GM19043 (cell line): ENCODE measurements around the gene FANCL.
"Not testable (repeated sequence)": the region's sequence is repeated elsewhere in the genome, so short reads cannot be mapped to it uniquely, and the experiment has no call there.

ENCODE experiments used
- ATAC-seq: cut with Tn5 transposase; IDR thresholded peaks from one replicate; pipeline ENCODE4 v1.9.1; 2021; ENCODE audit warnings: low read depth; ENCODE audit not compliant: unreplicated experiment

Gene FANCL

DNA sequence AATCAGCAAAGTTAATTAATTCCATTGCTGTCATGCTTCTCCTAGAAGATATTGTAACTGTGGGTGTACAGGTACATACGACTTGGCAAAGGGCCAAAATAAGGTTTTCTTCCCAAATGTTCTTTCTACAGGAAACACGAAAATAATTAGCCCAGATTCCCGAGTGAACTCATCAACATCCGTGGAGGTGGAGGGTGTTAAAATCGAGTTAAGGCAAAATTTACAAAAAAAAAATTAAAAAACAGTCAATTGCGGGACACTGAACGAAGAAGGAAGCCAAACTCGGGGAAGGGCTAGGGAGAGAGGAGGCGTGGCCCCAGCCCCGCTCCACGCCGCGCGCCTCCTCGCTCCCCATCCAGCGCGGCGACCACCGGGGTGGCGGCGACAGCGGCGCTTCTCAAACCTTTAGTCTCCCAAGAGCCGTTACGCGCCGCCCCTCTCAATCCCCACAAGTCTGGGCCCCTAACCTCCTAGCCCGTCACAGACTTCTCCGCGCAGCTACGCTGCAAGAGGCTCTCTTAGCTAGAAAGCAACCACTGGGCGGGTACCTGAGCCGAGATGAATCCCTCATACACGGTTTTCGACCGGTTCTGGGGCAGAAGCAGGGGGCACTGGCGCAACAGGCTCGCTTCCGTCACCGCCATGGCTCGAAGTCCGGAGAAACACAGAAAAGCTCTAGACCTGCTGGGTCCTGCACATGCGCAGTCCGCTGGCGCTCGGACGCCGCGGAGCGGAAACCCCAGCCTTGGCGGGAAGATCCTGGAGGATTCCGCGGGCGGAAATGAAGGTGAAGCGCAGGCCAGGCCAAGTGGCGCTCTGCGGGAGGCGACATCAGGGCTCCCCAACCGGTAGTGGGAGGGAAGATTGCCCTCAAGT, at the start of gene FANCL:
TSS of gene FANCL (minus strand) at position 656 of the 876 bp plus-strand sequence. CDS start at position 644, 12 bp downstream.
- ATAC-seq: peak; percentile 72

DNA sequence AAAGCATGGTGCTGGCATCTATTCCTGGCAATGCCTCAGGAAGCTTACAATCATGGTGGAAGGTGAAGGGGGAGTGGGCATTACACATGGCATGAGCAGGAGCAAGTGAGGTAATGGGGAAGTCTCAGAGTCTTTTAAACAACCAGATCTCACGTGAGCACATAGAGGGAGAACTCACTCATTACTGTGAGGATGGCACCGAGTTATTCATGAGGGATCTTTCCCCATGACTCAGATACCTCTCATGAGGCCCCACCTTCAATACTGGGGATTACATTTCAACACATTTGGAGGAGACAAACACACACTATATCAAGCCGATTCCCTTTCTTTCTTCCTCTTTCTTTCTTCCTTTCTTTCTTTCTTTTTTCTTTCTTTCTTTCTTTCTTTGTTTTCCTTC, 47.9 kb upstream of the FANCL start:
- no peak for ATAC-seq

GRCh38 chr2:58283931-58284330, 42.8 kb upstream of the FANCL start:
- no peak for ATAC-seq

GRCh38 chr2:58275144-58275543, 34.0 kb upstream of the FANCL start:
- ATAC-seq: not testable (repeated sequence)

GRCh38 chr2:58271826-58272225, 30.7 kb upstream of the FANCL start:
- no peak for ATAC-seq

DNA sequence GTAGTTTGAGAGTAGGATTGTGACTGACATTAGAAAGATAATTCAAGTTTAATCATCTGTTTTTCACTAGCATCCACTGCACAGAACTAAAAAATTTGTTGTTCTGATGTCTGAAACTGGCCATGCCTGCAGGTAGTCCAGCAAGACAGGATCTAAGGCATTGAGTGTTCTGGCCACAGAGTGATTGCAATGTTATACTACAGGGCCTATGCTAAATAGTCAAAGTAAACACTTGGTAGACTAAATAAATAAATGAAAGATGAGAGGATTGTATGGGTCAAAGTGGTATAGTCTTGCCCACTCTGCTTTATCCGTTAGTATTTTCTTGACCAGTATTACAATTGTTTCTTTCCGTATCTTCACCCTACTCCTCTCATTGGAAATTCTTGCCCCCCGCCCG, 27.6 kb upstream of the FANCL start:
- ATAC-seq: no peak

- no peak for ATAC-seq
Observed at GRCh38 chr2:58266211-58266610, 25.1 kb upstream of the FANCL start.

GRCh38 chr2:58261209-58261608, 20.1 kb upstream of the FANCL start:
- ATAC-seq: no peak

DNA sequence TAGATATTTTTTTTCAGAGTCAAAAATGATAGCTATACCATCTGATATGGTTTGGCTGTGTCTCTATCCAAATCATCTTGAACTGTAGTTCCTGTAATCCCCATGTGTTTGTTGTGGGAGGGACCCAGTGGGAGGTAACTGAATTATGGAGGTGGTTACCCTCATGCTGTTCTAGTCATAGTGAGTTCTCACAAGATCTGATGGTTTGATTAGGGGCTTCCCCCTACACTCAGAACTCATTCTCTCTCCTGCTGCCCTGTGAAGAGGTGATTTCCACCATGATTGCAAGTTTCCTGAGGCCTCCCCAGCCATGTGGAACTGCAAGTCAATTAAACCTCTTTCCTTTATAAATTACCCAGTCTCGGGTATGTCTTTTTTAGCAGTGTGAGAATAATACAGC, 17.3 kb upstream of the FANCL start:
- ATAC-seq: not testable (repeated sequence)

- ATAC-seq: not testable (repeated sequence)
Observed at GRCh38 chr2:58251331-58252201, 10.4 kb upstream of the FANCL start.

DNA sequence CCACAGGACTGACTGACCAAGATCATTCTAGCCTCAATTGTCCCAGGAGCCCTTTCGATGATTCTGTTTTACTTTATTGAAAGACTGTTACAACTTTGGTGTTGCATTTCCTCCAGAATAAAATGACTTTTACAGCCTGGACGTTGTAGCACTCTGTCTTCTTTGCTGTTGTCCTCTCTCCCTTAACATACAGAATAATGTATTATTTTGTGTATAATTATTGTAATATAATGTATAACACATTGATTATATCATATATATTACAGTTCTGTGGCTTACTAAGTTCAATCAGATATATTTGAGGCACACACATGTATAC, 380 bp upstream of the FANCL start:
- no peak for ATAC-seq

- ATAC-seq: no peak
Observed at GRCh38 chr2:58239243-58239925, 1.7 kb downstream of the FANCL start.

- ATAC-seq: no peak
Observed at GRCh38 chr2:58237741-58238140, 3.4 kb downstream of the FANCL start.

DNA sequence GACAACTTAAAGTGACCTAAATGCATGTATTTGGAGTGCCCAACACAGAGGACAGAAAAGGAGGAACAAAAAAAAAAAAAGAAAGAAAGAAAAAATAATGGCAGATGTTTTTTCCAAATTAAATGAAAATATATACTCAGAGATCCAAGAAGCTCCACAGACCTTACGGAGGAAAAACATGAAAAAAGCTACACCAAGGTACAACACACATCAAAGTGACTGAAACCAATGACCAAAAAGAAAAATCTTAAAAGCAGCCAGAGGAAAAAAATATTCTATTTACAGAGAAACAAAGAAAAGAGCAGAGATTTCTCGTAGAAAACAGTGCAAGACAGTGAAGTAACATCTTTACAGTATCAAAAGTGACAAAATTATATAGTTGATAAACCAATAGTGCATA, 5.1 kb downstream of the FANCL start:
- no peak for ATAC-seq

GRCh38 chr2:58235170-58235569, 6.0 kb downstream of the FANCL start:
- no peak for ATAC-seq

GRCh38 chr2:58228299-58228698, 12.8 kb downstream of the FANCL start:
- ATAC-seq: no peak

GRCh38 chr2:58227171-58227917, 13.8 kb downstream of the FANCL start:
- no peak for ATAC-seq

- no peak for ATAC-seq
Observed at GRCh38 chr2:58221909-58222308, 19.2 kb downstream of the FANCL start.

DNA sequence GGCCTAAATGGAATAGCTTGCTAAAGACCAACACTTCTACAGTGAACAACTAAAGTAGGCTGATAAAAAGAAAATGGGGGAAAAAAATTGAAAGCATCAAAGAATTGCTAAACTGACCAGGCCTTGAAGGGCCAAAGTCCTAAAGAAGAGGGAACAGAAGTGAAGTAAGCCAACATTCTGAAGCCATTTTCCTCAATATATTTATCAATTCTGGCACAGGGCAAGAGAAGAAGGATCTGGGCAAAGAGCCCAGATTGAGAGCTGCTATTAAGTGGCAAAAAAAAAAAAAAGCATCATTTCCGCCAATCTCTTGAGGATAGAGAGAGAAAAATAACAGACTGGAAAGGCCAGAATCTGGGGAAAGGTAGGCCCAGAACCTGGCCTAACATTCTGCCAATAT, 25.7 kb downstream of the FANCL start:
- ATAC-seq: no peak

DNA sequence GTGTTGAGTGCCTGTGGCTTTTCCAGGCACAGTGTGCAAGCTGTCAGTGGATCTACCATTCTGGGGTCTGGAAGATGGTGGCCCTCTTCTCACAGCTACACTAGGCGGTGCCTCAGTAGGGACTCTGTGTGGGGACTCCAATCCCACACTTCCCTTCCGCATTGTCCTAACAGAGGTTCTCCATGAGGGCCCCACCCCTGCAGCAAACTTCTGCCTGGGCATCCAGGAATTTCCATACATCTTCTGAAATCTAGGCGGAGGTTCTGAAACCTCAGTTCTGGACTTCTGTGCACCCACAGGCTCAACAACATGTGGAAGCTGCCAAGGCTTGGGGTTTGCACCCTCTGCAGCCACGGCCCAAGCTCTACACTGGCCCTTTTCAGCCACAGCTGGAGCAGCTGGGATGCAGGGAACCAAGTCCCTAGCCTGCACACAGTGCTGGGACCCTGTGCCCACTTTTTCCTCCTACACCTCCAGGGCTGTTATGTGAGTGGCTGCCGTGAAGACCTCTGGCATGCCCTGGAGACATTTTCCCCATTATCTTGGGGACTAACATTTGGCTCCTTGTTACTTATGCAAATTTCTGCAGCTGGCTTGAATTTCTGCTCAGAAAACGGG, 30.1 kb downstream of the FANCL start:
- ATAC-seq: not testable (repeated sequence)
